Stimulated activated CD8-positive, alpha-beta memory T cell treated with anti-CD3 and anti-CD28 coated beads, Interleukin-12 subunit alpha, Interleukin-12 subunit beta, amount 100 ng/mL, for 1 hour (primary cell): ENCODE results near the gene MDM2.
A peak's percentile ranks its signal among the peaks of the same experiment; 100 is the strongest.

Experiments used
- DNase-seq: peaks from one replicate; pipeline ENCODE4 v3.0.0-alpha.2; 2020; ENCODE audit warnings: low read depth

Gene MDM2

GRCh38 chr12:68807576-68808387 lies at the start of gene MDM2:
MDM2 (plus strand) TSS chr12:68808177; CDS start chr12:68808478, 301 bp downstream.
- peak; percentile 95 for DNase-seq

GRCh38 chr12:68759852-68760251 lies 48.1 kb upstream of the MDM2 start:
- DNase-seq, result no peak

- no peak for DNase-seq
Measured at GRCh38 chr12:68760806-68761441, 47.1 kb upstream of the MDM2 start.

- DNase-seq, result no peak
Measured at GRCh38 chr12:68761442-68761812, 46.5 kb upstream of the MDM2 start.

- DNase-seq, result no peak
Measured at GRCh38 chr12:68761901-68762630, 45.9 kb upstream of the MDM2 start.

- no peak for DNase-seq
Measured at GRCh38 chr12:68762691-68763090, 45.3 kb upstream of the MDM2 start.

DNA sequence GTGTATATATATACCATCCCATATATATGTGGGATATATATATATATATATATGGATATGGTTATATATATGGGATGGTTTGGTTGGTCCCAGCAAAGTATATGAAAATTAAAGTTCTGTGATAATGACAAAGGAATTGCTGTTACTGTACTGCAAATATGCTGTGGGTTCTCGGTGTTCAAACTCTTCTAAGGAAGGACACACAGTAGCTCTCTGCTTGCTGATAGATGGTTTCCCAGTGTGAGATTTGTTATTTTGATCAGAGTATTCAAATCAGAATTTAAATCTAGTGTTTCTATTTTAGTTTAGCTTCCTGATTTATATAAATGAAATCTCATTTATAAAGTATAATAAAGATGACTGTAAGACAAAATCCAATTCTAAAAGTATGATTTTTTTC lies 42.3 kb upstream of the MDM2 start:
- no peak for DNase-seq

GRCh38 chr12:68766646-68767045 lies 41.3 kb upstream of the MDM2 start:
- no peak for DNase-seq

GRCh38 chr12:68767191-68767590 lies 40.8 kb upstream of the MDM2 start:
- DNase-seq, result no peak

DNA sequence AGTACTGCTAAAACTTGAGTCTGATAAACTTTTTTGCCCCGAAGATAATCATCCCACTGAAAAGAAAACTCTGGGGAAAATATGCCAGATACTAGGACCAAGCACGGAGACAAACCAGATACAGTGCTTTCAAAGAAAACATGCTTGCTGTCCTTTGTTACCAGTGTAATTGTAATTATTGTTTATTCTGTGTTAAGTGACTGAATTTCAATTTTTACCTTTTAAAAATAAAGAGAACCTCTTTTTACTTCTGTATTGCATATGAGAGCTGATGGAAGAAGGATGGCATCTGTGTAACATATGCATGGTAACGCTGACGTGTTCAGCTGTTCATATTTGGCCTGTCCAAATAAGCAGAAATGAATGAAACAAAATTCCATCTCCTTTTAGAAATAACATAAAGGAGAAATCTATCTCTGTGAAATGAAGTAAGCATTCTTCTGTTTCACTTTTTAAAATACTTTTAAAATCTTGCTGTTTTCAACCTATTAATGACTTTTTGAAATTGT lies 39.5 kb upstream of the MDM2 start:
- no peak for DNase-seq

DNA sequence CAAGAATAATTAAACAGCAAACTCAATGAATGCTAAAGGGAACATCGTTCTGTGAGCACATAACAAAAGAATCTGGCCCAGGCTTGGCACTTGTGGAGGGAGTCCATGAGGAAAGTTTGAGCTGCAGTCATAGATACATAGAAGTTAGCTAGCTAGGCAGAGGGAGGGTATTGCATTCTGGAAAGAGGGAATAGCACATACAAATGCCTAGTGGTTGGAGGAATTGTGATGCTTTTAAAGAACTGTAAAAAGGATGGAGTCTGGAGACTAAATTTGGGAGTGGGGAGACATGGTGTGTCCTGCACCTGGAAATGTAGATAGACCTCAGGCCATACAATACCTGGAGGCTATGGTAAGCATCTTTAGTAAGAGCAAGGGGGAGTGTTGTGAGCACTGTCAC lies 38.0 kb upstream of the MDM2 start:
- no peak for DNase-seq

- no peak for DNase-seq
Measured at GRCh38 chr12:68771223-68771925, 36.6 kb upstream of the MDM2 start.

GRCh38 chr12:68772714-68773113 lies 35.3 kb upstream of the MDM2 start:
- no peak for DNase-seq

- DNase-seq, result no peak
Measured at GRCh38 chr12:68773582-68773981, 34.4 kb upstream of the MDM2 start.

DNA sequence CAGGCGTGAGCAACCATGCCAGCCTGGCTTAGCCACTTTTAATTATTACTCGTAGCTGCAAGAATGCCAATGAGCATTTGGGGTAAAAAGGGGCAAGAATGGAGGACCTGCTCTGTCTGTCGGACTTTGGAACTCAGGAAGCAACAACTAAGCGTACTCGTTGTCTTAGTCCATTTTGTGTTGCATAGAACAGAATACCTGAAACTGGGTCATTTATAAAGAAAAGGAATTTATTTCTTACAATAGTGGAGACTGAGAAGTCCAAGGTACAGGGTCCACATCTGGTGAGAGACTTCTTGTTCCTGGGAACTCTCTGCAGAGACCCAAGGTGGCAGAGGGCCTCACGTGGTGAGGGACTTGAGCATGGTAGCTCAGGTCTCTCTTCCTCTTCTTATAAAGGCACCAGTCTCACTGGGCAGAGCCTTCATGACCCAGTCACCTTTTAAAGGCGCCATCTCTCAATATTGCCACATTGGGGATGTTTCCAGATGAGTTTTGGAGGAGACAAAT lies 32.8 kb upstream of the MDM2 start:
- DNase-seq, result no peak

DNA sequence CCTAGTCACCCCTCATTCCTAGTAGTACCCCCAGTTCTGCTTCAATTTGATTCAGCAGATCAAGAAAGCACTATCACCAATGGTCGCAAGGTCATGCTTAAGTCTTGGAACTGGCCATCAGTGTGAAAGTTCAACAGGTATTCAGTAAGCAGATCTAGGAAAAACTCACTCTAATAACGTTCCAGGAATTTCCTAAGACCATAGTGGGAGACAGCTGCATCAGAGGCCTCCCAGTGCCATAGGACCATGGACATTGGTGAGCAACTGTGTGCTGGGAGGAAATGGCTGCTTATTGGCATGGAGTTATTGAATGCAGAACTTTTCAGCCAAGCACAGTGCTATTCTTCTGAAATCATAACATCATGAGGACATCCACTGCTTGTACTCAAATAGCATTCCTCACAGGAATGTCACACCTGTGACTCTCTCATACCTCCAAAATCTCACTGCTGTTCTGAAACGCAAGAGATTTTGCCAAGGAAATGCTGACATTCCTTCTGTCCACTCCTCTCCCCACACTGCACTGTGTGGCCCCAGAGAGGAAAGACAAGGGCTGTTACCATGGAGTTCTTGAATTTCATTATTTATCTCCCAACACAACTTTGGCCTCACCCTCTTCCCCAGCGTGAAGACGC lies 30.9 kb upstream of the MDM2 start:
- DNase-seq, result no peak

DNA sequence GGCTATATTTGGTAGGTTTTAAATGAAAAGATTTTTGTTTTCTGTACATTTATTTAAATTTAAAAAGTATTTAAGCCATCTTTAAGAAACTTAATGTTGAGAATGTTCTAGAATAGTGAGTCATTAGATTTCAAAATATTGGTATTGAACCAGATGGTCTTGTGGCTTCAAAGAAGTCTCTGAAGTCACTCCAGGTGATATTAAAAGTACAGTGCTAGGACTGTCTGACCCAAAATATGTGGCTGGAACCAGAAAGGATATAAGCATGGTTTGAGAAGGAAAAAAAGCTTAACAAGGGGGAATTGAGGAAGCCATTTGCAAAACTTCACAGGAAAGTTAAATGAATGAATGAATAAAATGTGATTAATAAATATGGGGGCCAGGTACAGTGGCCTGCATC lies 28.7 kb upstream of the MDM2 start:
- DNase-seq, result no peak

DNA sequence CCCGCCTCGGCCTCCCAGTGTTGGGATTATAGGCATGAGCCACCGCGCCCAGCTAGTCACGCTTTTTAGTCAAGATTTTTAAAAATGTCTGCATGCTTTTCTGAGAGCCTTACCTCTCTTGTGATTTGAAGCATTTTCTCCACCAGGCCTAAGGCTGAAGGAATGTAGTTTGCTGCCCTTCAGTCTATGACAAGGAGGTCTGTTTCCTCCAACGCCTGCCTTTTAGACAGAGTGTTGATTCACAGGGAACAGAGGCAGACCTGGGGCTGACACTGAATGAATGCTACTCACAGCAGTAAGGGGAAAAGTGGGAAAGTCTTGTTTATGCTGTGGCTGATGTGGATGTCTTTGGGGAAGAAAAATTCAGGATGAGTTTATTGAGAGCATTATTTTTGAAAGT lies 27.2 kb upstream of the MDM2 start:
- DNase-seq, result no peak

- DNase-seq, result no peak
Measured at GRCh38 chr12:68781728-68782127, 26.2 kb upstream of the MDM2 start.

DNA sequence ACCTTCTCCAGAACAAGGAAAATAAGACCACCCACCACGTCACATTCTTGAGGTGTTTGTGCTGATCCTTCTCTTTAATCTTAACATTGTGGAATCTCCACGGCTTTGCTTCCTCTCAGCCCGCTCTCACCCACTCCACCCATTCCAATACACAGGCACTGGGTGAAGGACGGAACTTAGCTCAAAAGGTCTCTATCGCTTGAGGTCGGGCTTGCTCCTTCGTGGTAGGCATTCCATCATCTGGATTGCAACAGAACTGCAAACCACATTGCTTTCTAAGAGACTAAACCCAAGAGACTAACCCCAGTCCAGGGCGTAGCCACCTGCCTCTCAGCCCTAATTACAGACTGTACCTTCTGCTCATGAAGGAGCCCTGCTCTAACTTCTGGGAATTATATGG lies 24.0 kb upstream of the MDM2 start:
- no peak for DNase-seq

- DNase-seq, result no peak
Measured at GRCh38 chr12:68785358-68785757, 22.6 kb upstream of the MDM2 start.

GRCh38 chr12:68785823-68786222 lies 22.2 kb upstream of the MDM2 start:
- DNase-seq, result no peak
